ENCODE results near the gene SELENOO.

SELENOO gene

DNA sequence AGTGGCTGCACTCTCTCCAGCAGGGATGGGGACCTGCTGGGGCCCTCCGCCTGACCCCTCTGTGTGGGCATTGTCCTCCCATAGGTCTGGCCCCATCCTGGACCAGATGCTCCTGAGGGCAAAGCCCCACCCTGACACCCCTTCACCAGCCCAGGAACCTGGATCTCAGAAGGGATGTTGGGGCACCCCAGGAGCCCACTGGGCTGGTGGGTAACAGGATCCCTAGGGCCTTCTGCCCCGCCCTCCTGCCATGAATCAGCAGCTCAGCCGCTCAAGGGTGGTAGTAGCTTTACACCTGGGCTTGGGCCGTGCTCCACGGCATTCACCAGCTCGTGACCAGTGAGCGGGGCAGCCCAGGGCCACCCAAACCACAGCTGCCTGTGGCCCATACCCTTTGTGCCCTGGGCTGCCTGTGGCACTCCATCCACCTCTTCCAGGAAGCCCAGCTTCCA is 61.7 kb downstream of the SELENOO start:
- Histone ChIP-seq H3K27me3 (ENCODE audit: control insufficient read depth, insufficient read depth, low read length) (peaks cover 65% of the 10 kb centered on the region), H3K27ac (ENCODE audit: low read depth, low read length) (no peak overlapping the region), H3K36me3 (ENCODE audit: control insufficient read depth, insufficient read depth, low read length) (no peaks in the 10 kb centered on the region), H3K4me1 (ENCODE audit: control insufficient read depth, insufficient read depth, low read length) (peaks cover 14% of the 10 kb centered on the region), H3K4me3 (ENCODE audit: low read depth, low read length) (no peak overlapping the region), H3K9me3 (ENCODE audit: control insufficient read depth, insufficient read depth, low read depth, low read length) (no peaks in the 10 kb centered on the region), H3K9ac (ENCODE audit: low read length) (no peak overlapping the region)

DNA sequence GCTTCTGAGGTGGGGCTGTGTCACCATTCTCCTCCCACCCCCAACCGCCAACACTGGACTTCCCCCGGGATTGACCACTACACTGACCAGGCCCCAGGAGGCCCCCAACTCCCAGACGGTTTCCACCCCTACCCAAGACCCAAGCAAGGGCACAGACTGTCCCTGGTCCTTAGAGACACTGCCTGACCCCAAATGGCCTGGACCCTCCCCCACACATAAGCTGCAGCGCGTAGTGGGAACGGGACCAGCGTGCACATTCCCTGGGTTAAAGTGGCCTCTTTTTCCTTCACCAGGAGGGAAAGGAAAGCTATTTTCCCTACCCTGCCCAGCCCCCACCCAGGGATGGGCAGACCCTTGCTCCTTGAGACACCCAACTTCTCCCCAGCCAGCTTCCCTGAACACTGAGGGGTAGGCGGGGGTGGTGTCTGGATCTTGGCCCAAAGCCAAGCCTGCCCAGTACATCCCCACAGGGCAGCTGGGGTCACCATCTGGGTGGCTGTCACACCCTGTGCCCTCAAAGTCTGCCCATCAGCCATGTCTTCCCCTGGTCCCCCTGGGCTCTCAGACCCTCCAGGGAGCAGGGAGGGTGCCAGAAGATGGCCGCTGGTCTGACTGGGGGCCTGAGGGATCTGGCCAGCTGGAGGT is 62.3 kb downstream of the SELENOO start:
- Histone ChIP-seq H3K9ac (ENCODE audit: low read length) (no peak overlapping the region), H3K36me3 (ENCODE audit: control insufficient read depth, insufficient read depth, low read length) (no peaks in the 10 kb centered on the region), H3K27ac (ENCODE audit: low read depth, low read length) (no peak overlapping the region), H3K4me1 (ENCODE audit: control insufficient read depth, insufficient read depth, low read length) (peaks cover 14% of the 10 kb centered on the region), H3K4me3 (ENCODE audit: low read depth, low read length) (no peak overlapping the region), H3K27me3 (ENCODE audit: control insufficient read depth, insufficient read depth, low read length) (peaks cover 70% of the 10 kb centered on the region), H3K9me3 (ENCODE audit: control insufficient read depth, insufficient read depth, low read depth, low read length) (no peaks in the 10 kb centered on the region)

DNA sequence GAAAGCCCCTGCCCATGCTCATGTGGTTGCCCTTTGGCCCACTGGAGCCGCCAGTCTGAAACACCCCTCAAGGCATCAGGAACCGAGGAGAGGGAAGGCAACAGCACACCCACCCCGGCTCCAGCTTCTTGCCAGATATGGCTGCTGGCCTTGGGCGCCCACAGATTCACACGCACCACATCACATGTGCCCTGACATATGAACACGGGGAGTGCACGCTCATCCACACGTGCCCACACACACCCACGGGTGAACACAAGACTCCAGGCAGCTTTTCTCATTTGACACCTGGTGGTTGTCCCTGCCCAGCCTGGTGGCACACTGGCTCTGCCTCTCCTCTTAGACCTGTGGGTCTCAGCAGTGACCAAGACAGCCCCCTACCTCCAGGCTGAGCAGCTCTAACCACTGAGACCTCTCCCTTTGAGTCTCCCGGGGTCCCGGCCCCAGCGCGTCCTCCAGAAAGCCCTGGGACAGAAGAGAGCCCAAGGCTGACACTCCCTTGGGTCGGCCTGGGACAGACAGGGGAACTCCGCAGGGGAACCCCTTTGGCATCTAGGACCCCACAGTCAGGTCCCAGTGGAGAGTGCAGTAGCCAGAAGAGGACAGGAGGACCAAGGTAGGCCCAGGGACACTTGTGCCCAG is 63.4 kb downstream of the SELENOO start:
- Histone ChIP-seq H3K4me3 (ENCODE audit: low read depth, low read length) (no peak overlapping the region), H3K9me3 (ENCODE audit: control insufficient read depth, insufficient read depth, low read depth, low read length) (no peaks in the 10 kb centered on the region), H3K4me1 (ENCODE audit: control insufficient read depth, insufficient read depth, low read length) (peaks cover 14% of the 10 kb centered on the region), H3K27me3 (ENCODE audit: control insufficient read depth, insufficient read depth, low read length) (peaks cover 82% of the 10 kb centered on the region), H3K36me3 (ENCODE audit: control insufficient read depth, insufficient read depth, low read length) (no peaks in the 10 kb centered on the region), H3K27ac (ENCODE audit: low read depth, low read length) (no peak overlapping the region), H3K9ac (ENCODE audit: low read length) (no peak overlapping the region)

DNA sequence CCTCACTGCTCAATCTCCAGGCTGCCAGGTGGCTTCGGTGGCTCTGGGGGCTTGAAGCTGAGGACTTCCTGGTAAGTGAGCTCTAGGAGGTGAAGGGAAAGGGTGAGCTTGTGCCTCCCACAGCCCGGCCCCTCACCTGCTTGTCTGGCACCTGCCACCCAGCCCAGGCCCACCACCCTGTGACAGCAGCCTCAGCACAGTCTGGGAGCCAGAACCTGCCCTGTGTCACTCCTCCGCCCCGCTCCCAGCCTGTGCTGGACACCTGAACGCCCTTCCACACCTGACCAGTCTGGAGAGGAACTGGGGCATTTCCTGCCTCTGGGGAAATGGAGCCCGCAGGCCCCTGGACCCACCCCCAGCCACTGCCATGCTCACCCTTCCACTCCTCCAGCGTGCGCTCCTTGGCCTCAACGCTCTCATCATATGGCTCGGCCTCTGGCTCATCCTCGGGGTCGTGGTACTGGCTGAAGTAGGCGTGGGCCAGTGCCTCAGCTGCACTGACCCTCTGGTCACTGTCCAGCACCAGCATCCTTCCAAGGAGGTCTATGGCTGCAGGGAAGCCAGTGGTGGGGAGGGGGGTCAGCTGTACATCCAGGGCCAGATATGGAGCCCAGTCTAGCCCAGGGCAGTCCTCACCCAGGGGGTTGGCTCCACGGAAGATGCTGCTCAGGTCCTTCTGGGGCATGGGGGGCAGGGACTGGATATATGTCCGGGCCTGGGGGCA is 64.3 kb downstream of the SELENOO start:
- Histone ChIP-seq H3K27me3 (ENCODE audit: control insufficient read depth, insufficient read depth, low read length) (peaks cover 89% of the 10 kb centered on the region), H3K36me3 (ENCODE audit: control insufficient read depth, insufficient read depth, low read length) (no peaks in the 10 kb centered on the region), H3K9ac (ENCODE audit: low read length) (no peak overlapping the region), H3K4me3 (ENCODE audit: low read depth, low read length) (no peak overlapping the region), H3K27ac (ENCODE audit: low read depth, low read length) (no peak overlapping the region), H3K9me3 (ENCODE audit: control insufficient read depth, insufficient read depth, low read depth, low read length) (no peaks in the 10 kb centered on the region), H3K4me1 (ENCODE audit: control insufficient read depth, insufficient read depth, low read length) (peaks cover 20% of the 10 kb centered on the region)

DNA sequence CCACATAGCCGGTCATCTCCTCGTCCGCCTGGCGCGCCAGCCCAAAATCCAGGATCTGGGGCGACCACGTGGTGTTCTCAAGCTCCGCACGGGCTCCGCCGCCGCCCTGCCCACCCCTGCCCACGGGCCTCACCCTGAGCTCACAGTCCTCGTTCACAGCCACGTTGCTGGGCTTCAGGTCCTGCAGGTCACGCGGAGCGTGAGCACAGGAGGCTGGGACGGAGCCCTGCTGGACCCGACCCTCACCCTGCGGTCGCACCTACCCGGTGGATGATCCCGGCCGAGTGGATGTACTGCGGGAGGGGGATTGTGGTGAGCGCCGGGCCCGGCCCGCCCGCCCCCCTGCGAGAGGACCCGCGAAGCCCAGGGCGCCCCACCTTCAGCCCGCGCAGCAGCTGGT is 66.2 kb downstream of the SELENOO start:
- Histone ChIP-seq H3K9me3 (ENCODE audit: control insufficient read depth, insufficient read depth, low read depth, low read length) (no peaks in the 10 kb centered on the region), H3K9ac (ENCODE audit: low read length) (no peak overlapping the region), H3K27me3 (ENCODE audit: control insufficient read depth, insufficient read depth, low read length) (peaks cover 93% of the 10 kb centered on the region), H3K27ac (ENCODE audit: low read depth, low read length) (no peak overlapping the region), H3K36me3 (ENCODE audit: control insufficient read depth, insufficient read depth, low read length) (no peaks in the 10 kb centered on the region), H3K4me3 (ENCODE audit: low read depth, low read length) (peak overlapping the region; percentile 56), H3K4me1 (ENCODE audit: control insufficient read depth, insufficient read depth, low read length) (peaks cover 25% of the 10 kb centered on the region)

All from HUES6 (cell line).